Fibroblast of pulmonary artery (primary cell): ENCODE data around the gene TMEM86A.

Experiments used
- DNase-seq: peaks from one replicate; pipeline ENCODE4 v3.0.0-alpha.2; 2010; ENCODE audit warnings: low read depth
- H3K4me3 ChIP-seq: replicated peaks from 2 replicates; pipeline ENCODE4 v1.5.1; 2011; ENCODE audit warnings: low read depth, mild to moderate bottlenecking, control low read depth, low read length, moderate library complexity
- CTCF ChIP-seq: IDR thresholded peaks from 2 replicates; pipeline ENCODE4 v1.5.1; 2011; ENCODE audit warnings: mild to moderate bottlenecking, control low read depth, low read length, inconsistent platforms; ENCODE audit errors: missing control alignments

TMEM86A gene

DNA sequence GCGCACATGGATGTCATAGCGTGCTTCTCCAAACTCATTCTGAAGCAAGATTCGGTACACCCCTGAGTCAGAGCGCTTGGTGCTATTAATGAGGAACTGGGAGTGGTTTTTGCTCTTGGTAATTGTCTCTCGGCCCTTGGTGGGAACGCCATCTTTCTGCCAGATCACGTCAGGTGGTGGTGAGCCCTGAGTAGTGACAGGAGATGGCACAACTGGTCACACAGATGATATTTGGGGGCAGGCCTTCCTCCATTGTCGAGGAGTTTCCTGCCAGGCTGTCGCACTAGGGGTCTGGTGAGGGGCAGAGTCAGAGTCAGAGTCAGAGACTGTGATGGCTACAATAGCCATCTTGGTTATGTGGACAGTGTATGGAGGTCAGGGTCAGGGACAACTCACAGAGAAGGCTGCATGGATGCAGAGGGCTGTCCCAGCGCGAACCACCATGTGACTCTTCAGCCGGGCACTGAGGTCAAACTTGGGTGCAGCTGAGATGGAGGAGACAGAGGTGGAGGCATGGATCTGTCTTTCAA, 9.3 kb downstream of the TMEM86A start:
- no peak overlapping the region for H3K4me3 ChIP-seq
- no peak for TF ChIP-seq CTCF
- no peak for DNase-seq

- no peak for DNase-seq
- TF ChIP-seq CTCF: no peak
- no peak overlapping the region for H3K4me3 ChIP-seq
Observed at GRCh38 chr11:18709414-18709813, 10.8 kb downstream of the TMEM86A start.

- no peak for TF ChIP-seq CTCF
- no peak for DNase-seq
- no peak overlapping the region for H3K4me3 ChIP-seq
Observed at GRCh38 chr11:18710545-18710944, 12.0 kb downstream of the TMEM86A start.

GRCh38 chr11:18713646-18714442, 15.3 kb downstream of the TMEM86A start:
- TF ChIP-seq CTCF: no peak
- DNase-seq: no peak
- no peak overlapping the region for H3K4me3 ChIP-seq

GRCh38 chr11:18714443-18714780, 15.8 kb downstream of the TMEM86A start:
- no peak for TF ChIP-seq CTCF
- no peak for DNase-seq
- H3K4me3 ChIP-seq: no peak overlapping the region

DNA sequence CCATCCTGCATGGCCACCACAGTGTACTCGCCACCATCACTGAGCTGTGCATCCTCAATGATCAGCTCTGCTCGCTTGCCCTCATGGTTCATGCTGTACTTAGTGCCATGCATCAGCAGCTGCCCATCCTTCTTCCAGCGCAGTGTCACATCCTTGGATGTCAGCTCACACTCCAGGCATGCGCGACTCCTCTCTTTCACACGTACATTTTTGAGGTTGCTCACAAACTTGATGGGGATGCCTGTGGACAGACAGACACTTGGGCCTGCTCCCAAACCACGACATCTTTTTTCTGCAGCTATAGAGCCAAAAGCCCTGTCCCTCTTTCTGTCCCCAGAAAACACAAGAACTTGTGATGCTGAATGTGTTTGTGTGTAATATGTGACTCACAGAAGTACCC, 16.9 kb downstream of the TMEM86A start:
- no peak for DNase-seq
- no peak for TF ChIP-seq CTCF
- H3K4me3 ChIP-seq: no peak overlapping the region
